OCI-LY7 (cell line): ENCODE measurements around the gene ME1.

Source experiments
- EZH2phosphoT487 ChIP-seq: fragments of 200-600 bp; sonication (generic); IDR thresholded peaks from 2 replicates; pipeline ENCODE4 v1.6.1; 2018; ENCODE audit warnings: low read depth, borderline replicate concordance, mild to moderate bottlenecking, mixed run types, antibody characterized with exemption, low read length, moderate library complexity, mixed read lengths
- TF ChIP-seq, protein P1 (sequence below): fragments of 200-600 bp; sonication (generic); conservative IDR thresholded peaks from 2 replicates; pipeline ENCODE4 v1.5.1; 2014; ENCODE audit warnings: mild to moderate bottlenecking, antibody characterized with exemption, low read length, moderate library complexity, mixed read lengths

DNA sequence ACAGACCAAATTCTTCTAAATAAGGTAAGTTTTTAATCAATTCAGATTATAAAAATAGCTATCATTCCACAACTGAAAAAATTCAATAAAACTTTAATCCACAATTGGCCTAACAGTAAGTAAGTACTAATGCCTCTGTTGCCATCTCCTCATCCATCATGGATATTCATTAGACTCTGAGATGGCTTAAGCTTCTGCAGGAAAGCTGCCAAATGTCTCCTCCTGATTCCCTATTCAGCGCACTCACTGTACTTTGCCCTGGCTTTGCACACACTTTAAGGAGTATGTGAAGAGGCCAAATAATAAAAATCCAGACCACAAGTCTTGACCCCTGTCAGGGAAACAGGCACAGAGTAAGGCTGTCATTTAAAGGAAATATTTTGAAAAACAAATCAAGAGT lies 261.3 kb downstream of the ME1 start:
- TF ChIP-seq, protein P1, sequence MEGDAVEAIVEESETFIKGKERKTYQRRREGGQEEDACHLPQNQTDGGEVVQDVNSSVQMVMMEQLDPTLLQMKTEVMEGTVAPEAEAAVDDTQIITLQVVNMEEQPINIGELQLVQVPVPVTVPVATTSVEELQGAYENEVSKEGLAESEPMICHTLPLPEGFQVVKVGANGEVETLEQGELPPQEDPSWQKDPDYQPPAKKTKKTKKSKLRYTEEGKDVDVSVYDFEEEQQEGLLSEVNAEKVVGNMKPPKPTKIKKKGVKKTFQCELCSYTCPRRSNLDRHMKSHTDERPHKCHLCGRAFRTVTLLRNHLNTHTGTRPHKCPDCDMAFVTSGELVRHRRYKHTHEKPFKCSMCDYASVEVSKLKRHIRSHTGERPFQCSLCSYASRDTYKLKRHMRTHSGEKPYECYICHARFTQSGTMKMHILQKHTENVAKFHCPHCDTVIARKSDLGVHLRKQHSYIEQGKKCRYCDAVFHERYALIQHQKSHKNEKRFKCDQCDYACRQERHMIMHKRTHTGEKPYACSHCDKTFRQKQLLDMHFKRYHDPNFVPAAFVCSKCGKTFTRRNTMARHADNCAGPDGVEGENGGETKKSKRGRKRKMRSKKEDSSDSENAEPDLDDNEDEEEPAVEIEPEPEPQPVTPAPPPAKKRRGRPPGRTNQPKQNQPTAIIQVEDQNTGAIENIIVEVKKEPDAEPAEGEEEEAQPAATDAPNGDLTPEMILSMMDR = no peak
- no peak for TF ChIP-seq EZH2phosphoT487
